Ishikawa (cell line): Measurements from ENCODE around the gene GBA3.

Experiments
- CEBPB ChIP-seq: IDR thresholded peaks from 2 replicates; pipeline ENCODE4 v1.6.1; 2012
- RAD21 ChIP-seq: IDR thresholded peaks from 2 replicates; pipeline ENCODE4 v1.6.1; 2012; ENCODE audit warnings: low read depth

DNA sequence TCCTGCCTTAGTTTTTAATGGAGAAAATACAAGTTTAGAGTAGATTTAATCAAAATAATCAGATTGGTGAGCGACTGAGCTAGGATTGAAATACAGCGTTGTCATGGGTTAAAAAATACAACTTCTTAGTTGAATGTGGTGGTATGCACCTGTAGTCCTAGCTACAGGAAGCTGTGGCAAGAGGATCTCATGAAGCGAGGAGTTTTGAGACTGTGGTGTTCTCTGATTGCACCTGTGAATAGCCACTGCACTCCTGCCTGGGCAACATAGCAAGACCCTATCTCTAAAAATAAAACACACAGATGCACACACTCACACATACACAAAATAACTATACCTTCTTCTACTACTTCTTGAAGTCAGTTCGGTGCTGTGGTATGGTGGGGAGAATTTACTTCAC is 19.8 kb upstream of the GBA3 start:
- no peak for TF ChIP-seq CEBPB
- no peak for TF ChIP-seq RAD21
